K562 (cell line): Measurements from ENCODE around the gene SPATA31D3. TPM values are rescaled to one million over a fixed set of nuclear protein-coding genes. Genes with fewer than 3 reads are reported as not detected.

Source experiments
- ATAC-seq: fragments of 200-7000 bp; cut with Tn5 transposase; 3 replicates; pipeline ENCODE4 v1.9.1; 2020; ENCODE audit warnings: moderate library complexity
- BruUV-seq: library from RNA; stranded (reverse); fragments of 400-500 nt; replicated peaks from 2 replicates; lab custom pipeline; 2021; lab: Mats Ljungman, UMichigan
- CTCF ChIA-PET: fragments of 300-600 bp; formaldehyde crosslinking; extraction: SDS; loops from one replicate; lab custom pipeline; 2021; ENCODE audit warnings: low intra/inter-chr PET ratio; lab: Yijun Ruan, JAX
- POLR2A ChIA-PET: fragments of 300-600, 350-650 bp; sonication (Branson Sonifier 250); formaldehyde crosslinking; extraction: SDS; loops from one replicate; lab custom pipeline; 2021; ENCODE audit warnings: antibody characterized with exemption, inconsistent platforms; lab: Yijun Ruan, JAX
- DNase-seq, 4 experiments: peaks; one replicate each; pipeline versions ENCODE4 v3.0.0 to v3.0.0-alpha.2; 2011 to 2018; ENCODE audit warnings: low spot score in 3 of 4, mixed read lengths in 3 of 4; ENCODE audit errors: extremely low read depth in 1 of 4
- FAIRE-seq: peaks from 2 replicates; lab custom pipeline; 2011; peaks lifted over from hg19 to GRCh38; lab: Jason Lieb, UNC
- H2AFZ ChIP-seq: 2 replicates; pipeline ENCODE4 v1.6.0; 2011; ENCODE audit warnings: low read depth, low read length, control low read depth, inconsistent platforms
- H3K27ac ChIP-seq: fragments of 200-600 bp; 3 replicates; pipeline ENCODE4 v1.8.0; 2011; ENCODE audit warnings: low read depth, mild to moderate bottlenecking, control low read depth, inconsistent platforms, low read length, moderate library complexity, mixed read lengths; ENCODE audit errors: extremely low read depth
- H3K27me3 ChIP-seq, 2 experiments: fragments of 300-600 bp in 1 of 2; 2 replicates in 1 of 2; 3 replicates in 1 of 2; pipeline versions ENCODE4 v1.6.0 to v1.8.0; 2011; ENCODE audit warnings: inconsistent platforms in 2 of 2, low read length in 2 of 2, mild to moderate bottlenecking in 1 of 2, mixed read lengths in 1 of 2, moderate library complexity in 1 of 2; ENCODE audit not compliant: control insufficient read depth in 2 of 2, insufficient read depth in 2 of 2
- H3K36me3 ChIP-seq: fragments of 300-600 bp; 3 replicates; pipeline ENCODE4 v1.8.0; 2011; ENCODE audit warnings: mild to moderate bottlenecking, low read length, inconsistent platforms; ENCODE audit not compliant: control insufficient read depth, insufficient read depth
- H3K4me1 ChIP-seq, 2 experiments: fragments of 200-600 bp in 1 of 2; replicated peaks in 1 of 2; 2 replicates in 1 of 2; 3 replicates in 1 of 2; pipeline versions ENCODE4 v1.5.1 to v1.8.0; 2011; ENCODE audit warnings: inconsistent platforms in 2 of 2, low read length in 2 of 2, mild to moderate bottlenecking in 1 of 2, mixed read lengths in 1 of 2, moderate library complexity in 1 of 2; ENCODE audit not compliant: control insufficient read depth in 2 of 2, insufficient read depth in 2 of 2
- H3K4me2 ChIP-seq: 2 replicates; pipeline ENCODE4 v1.6.1; 2011; ENCODE audit warnings: low read length, control low read depth, inconsistent platforms, mixed read lengths; ENCODE audit not compliant: insufficient read depth
- H3K4me3 ChIP-seq: fragments of 200-600 bp; sonication (generic), shearing (Covaris generic); 2 replicates; pipeline ENCODE4 v1.5.1; 2016; ENCODE audit warnings: control low read depth, inconsistent platforms
- H3K79me2 ChIP-seq: fragments of 200-600 bp; 3 replicates; pipeline ENCODE4 v1.8.0; 2011; ENCODE audit warnings: low read length, inconsistent platforms; ENCODE audit not compliant: control insufficient read depth, insufficient read depth
- H3K9ac ChIP-seq, 2 experiments: 2 replicates each; pipeline versions ENCODE4 v1.6.0 to v1.6.1; 2011; ENCODE audit warnings: low read depth in 2 of 2, low read length in 2 of 2, control low read depth in 1 of 2, inconsistent platforms in 1 of 2, mild to moderate bottlenecking in 1 of 2, mixed read lengths in 1 of 2; ENCODE audit not compliant: insufficient read depth in 1 of 2
- H3K9me1 ChIP-seq: one replicate; pipeline ENCODE4 v1.6.0; 2011; ENCODE audit warnings: inconsistent platforms, mild to moderate bottlenecking, low read length, moderate library complexity; ENCODE audit not compliant: control insufficient read depth, insufficient read depth
- H3K9me3 ChIP-seq: replicated peaks from 2 replicates; pipeline ENCODE4 v1.5.1; 2011; ENCODE audit warnings: low read depth, low read length, inconsistent platforms; ENCODE audit not compliant: control insufficient read depth, insufficient read depth
- H4K20me1 ChIP-seq: replicated peaks from 2 replicates; pipeline ENCODE4 v1.6.1; 2011; ENCODE audit warnings: low read length, inconsistent platforms, mixed read lengths; ENCODE audit not compliant: control insufficient read depth, insufficient read depth
- EP400 ChIP-seq: fragments of 450-650 bp; IDR thresholded peaks from 2 replicates; pipeline ENCODE4 v1.6.1; 2017; ENCODE audit warnings: antibody characterized with exemption, mild to moderate bottlenecking, moderate library complexity
- FOXA3 ChIP-seq, 2 experiments: fragments of 450-650 bp in 1 of 2; sonication (generic) in 1 of 2; formaldehyde crosslinking; IDR thresholded peaks in 1 of 2; conservative IDR thresholded peaks in 1 of 2; 2 replicates each; pipeline versions ENCODE4 v1.4.0 to v1.8.0; 2020 to 2022; ENCODE audit warnings: mild to moderate bottlenecking in 2 of 2, missing genetic modification reagents in 1 of 2
- KDM2B ChIP-seq: fragments of 250-450 bp; sonication (Bioruptor Pico); IDR thresholded peaks from 2 replicates; pipeline ENCODE4 v1.8.0; 2021; ENCODE audit warnings: mild to moderate bottlenecking, moderate library complexity
- MECOM ChIP-seq: fragments of 250-450 bp; sonication (Bioruptor Pico); IDR thresholded peaks from 2 replicates; pipeline ENCODE4 v1.8.0; 2022; ENCODE audit warnings: inconsistent platforms
- MED1 ChIP-seq: sonication (generic); formaldehyde crosslinking; IDR thresholded peaks from 2 replicates; pipeline ENCODE4 v1.8.1; 2023; ENCODE audit warnings: missing genetic modification reagents, borderline replicate concordance
- POLR2AphosphoS5 ChIP-seq: IDR thresholded peaks from 2 replicates; pipeline ENCODE4 v1.6.1; 2011; ENCODE audit warnings: mild to moderate bottlenecking, low read depth, low read length, moderate library complexity; ENCODE audit not compliant: control insufficient read depth, insufficient read depth
- RCOR1 ChIP-seq, 2 experiments: IDR thresholded peaks; 2 replicates each; pipeline ENCODE4 v1.6.1; 2012; ENCODE audit warnings: low read depth in 2 of 2, low read length in 2 of 2, borderline replicate concordance in 1 of 2, improper control_type of control experiment in 1 of 2
- SP1 ChIP-seq: sonication (generic); formaldehyde crosslinking; IDR thresholded peaks from 2 replicates; pipeline ENCODE4 v1.8.1; 2022; ENCODE audit warnings: mild to moderate bottlenecking, missing genetic modification reagents
- SRSF9 ChIP-seq: fragments of 200-400 bp; formaldehyde crosslinking; IDR thresholded peaks from 2 replicates; pipeline ENCODE4 v1.6.1; 2017; ENCODE audit warnings: low read depth, low read length, borderline replicate concordance
- SUPT5H ChIP-seq: fragments of 450-650 bp; IDR thresholded peaks from 2 replicates; pipeline ENCODE4 v1.6.1; 2016
- TAF1 ChIP-seq: IDR thresholded peaks from 2 replicates; pipeline ENCODE4 v1.6.1; 2011; ENCODE audit warnings: mild to moderate bottlenecking, low read length, moderate library complexity; ENCODE audit not compliant: insufficient read depth, control insufficient read depth, severe bottlenecking; ENCODE audit errors: extremely low read depth
- YBX1 ChIP-seq: fragments of 450-650 bp; IDR thresholded peaks from 2 replicates; pipeline ENCODE4 v1.7.1; 2016; ENCODE audit warnings: mild to moderate bottlenecking
- ZNF175 ChIP-seq: fragments of 200-800 bp; sonication (Bioruptor generic); IDR thresholded peaks from 2 replicates; pipeline ENCODE4 v1.6.1; 2016; ENCODE audit warnings: low read depth, mild to moderate bottlenecking, missing genetic modification characterization, missing compliant biosample characterization
- ZNF586 ChIP-seq: fragments of 450-650 bp; formaldehyde crosslinking; conservative IDR thresholded peaks from 2 replicates; pipeline ENCODE4 v1.4.0; 2020; ENCODE audit warnings: mild to moderate bottlenecking, moderate library complexity
- WGBS: fragments of 100-300 bp; shearing (Covaris generic); methylation state at CpG from one replicate; pipeline ENCODE4 v1.1.6; 2016; ENCODE audit warnings: low coverage, mixed read lengths; ENCODE audit not compliant: insufficient coverage; ENCODE audit errors: missing lambda C conversion rate; 5-methylcytosine and 5-hydroxymethylcytosine counted together
- in situ Hi-C: fragments of 300-500 bp; cut with MboI; formaldehyde crosslinking; loops from 4 replicates; pipeline ENCODE4 v1.15.0; 2018; ENCODE audit warnings: inconsistent platforms, mixed read lengths
- intact Hi-C: fragments of 100-400 bp; cut with micrococcal nuclease; formaldehyde crosslinking; loops from 2 replicates; pipeline ENCODE4 v1.14.2; 2022
- polyA plus RNA-seq, 8 experiments: library from polyadenylated mRNA; depleted of rRNA in 4 of 8; stranded (reverse) in 5 of 8; unstranded in 3 of 8; fragments of >200 nt; fragmentation: Nextera tagmentation in 2 of 8; fragmentation: Illumina TruSeq in 1 of 8; extraction: Ambion mirVana in 2 of 8; extraction: Trizol in 1 of 8; gene quantifications; 2 replicates each; pipeline versions ENCODE4 v1.2.1 to v1.2.3, GENCODE V29; 2011 to 2014; ENCODE audit warnings: inconsistent platforms in 1 of 8, missing spikeins in 1 of 8
- total RNA-seq, 7 experiments: library from RNA; depleted of rRNA in 6 of 7; stranded (reverse); fragments of >200 nt in 6 of 7; fragmentation: Illumina TruSeq in 2 of 7; extraction: Trizol in 2 of 7; gene quantifications; 2 replicates each; pipeline versions ENCODE4 v1.2.1 to v1.2.3, GENCODE V29; 2011 to 2021; ENCODE audit warnings: low replicate concordance in 1 of 7

The SPATA31D3 gene
- total and polyA plus RNA-seq, 9 of the 15 experiments (the other 6 are each of a cell fraction or from before 2014, with no cell fraction given): not detected

GRCh38 chr9:81902626-81903025 lies 40.7 kb upstream of the SPATA31D3 start:
- no peak overlapping the region for H3K27ac ChIP-seq
- TF ChIP-seq SP1 (CRISPR knock-in tag) (no peak), SUPT5H (no peak), SRSF9 (no peak), YBX1 (no peak), ZNF175 (CRISPR knock-in tag) (no peak), MECOM (CRISPR knock-in tag) (no peak), MED1 (CRISPR knock-in tag) (no peak), TAF1 (no peak), RCOR1 (IDR thresholded peaks at IDR 0.05; ENCODE audit: borderline replicate concordance in 1 of 2, low read depth in 2 of 2, low read length in 2 of 2) (no peak), KDM2B (CRISPR knock-in tag) (no peak), FOXA3 (CRISPR knock-in tag; conservative IDR thresholded peaks at IDR 0.05 in 1 of 2, IDR thresholded peaks at IDR 0.05 in 1 of 2) (no peak), POLR2AphosphoS5 (no peak), EP400 (no peak), ZNF586 (CRISPR knock-in tag) (no peak)

More at GRCh38 chr9:81902626-81903025, 40.7 kb upstream of the SPATA31D3 start:
- Histone ChIP-seq H3K79me2 (no peaks in the 10 kb centered on the region), H3K4me1 (no peaks in the 10 kb centered on the region), H3K4me2 (no peak overlapping the region), H4K20me1 (no peaks in the 10 kb centered on the region), H3K9ac (no peak overlapping the region), H2AFZ (no peak overlapping the region), H3K4me3 (no peak overlapping the region), H3K36me3 (no peaks in the 10 kb centered on the region), H3K27me3 (no peaks in the 10 kb centered on the region), H3K9me1 (no peaks in the 10 kb centered on the region), H3K9me3 (no peaks in the 10 kb centered on the region)
- 0% methylated on average over 2 of the region's 3 CpGs for WGBS
- DNase-seq (no peak), ATAC-seq (no peak), FAIRE-seq (no peak)
- intact Hi-C loops (no loop called here), in situ Hi-C loops (no loop called here)
- POLR2A ChIA-PET: no interaction called here
- BruUV-seq: no TSS peak
- CTCF ChIA-PET: no interaction called here
